IMR-90 (cell line): ENCODE measurements around the gene KCTD4. TPM values are rescaled to one million over a fixed set of nuclear protein-coding genes. Genes with fewer than 3 reads are reported as not detected.

Source experiments
- ATAC-seq: fragments of 200-7000 bp; cut with Tn5 transposase; 2 replicates; pipeline ENCODE4 v1.9.1; 2020; ENCODE audit warnings: low read depth, mild to moderate bottlenecking, moderate library complexity
- BruUV-seq: library from RNA; stranded (reverse); fragments of 400-500 nt; replicated peaks from 2 replicates; lab custom pipeline; 2021; lab: Mats Ljungman, UMichigan
- CTCF ChIA-PET: fragments of 300-600 bp; formaldehyde crosslinking; extraction: SDS; loops from one replicate; lab custom pipeline; 2021; ENCODE audit warnings: antibody characterized with exemption; lab: Yijun Ruan, JAX
- POLR2A ChIA-PET: fragments of 300-600 bp; sonication (Branson Sonifier 250); formaldehyde crosslinking; loops from one replicate; lab custom pipeline; 2022; ENCODE audit warnings: antibody characterized with exemption; ENCODE audit not compliant: unreplicated experiment; lab: Charles Lee
- DNase-seq: peaks from one replicate; pipeline ENCODE4 v3.0.0; 2013
- H2AFZ ChIP-seq: replicated peaks from 2 replicates; pipeline ENCODE3; 2013; ENCODE audit warnings: low read length, mild to moderate bottlenecking; ENCODE audit not compliant: poor library complexity
- H2AK5ac ChIP-seq: 2 replicates; pipeline ENCODE4 v1.6.1; 2013; ENCODE audit warnings: low read depth, low read length, inconsistent platforms
- H2AK9ac ChIP-seq: replicated peaks from 2 replicates; pipeline ENCODE3; 2013; ENCODE audit warnings: mild to moderate bottlenecking, low read depth, low read length, moderate library complexity; ENCODE audit not compliant: poor library complexity
- H2BK120ac ChIP-seq: 2 replicates; pipeline ENCODE4 v1.6.1; 2013; ENCODE audit warnings: low read depth, low read length, inconsistent platforms
- H2BK15ac ChIP-seq: 3 replicates; pipeline ENCODE4 v1.6.1; 2013; ENCODE audit warnings: low read depth, low read length, inconsistent platforms
- H2BK20ac ChIP-seq: 2 replicates; pipeline ENCODE4 v1.6.1; 2013; ENCODE audit warnings: low read depth, mild to moderate bottlenecking, inconsistent platforms, low read length, moderate library complexity
- H2BK5ac ChIP-seq: 2 replicates; pipeline ENCODE4 v1.6.1; 2013; ENCODE audit warnings: mild to moderate bottlenecking, low read depth, low read length, inconsistent platforms; ENCODE audit not compliant: poor library complexity, severe bottlenecking
- H3K14ac ChIP-seq: replicated peaks from 2 replicates; pipeline ENCODE4 v1.6.1; 2013; ENCODE audit warnings: low read depth, low read length, inconsistent platforms
- H3K18ac ChIP-seq: 2 replicates; pipeline ENCODE4 v1.6.1; 2013; ENCODE audit warnings: low read depth, low read length, control low read depth
- H3K23ac ChIP-seq: 2 replicates; pipeline ENCODE4 v1.6.1; 2013; ENCODE audit warnings: low read depth, low read length, inconsistent platforms
- H3K27ac ChIP-seq: 2 replicates; pipeline ENCODE4 v1.5.1; 2013; ENCODE audit warnings: mild to moderate bottlenecking, control low read depth, low read length; ENCODE audit not compliant: insufficient read depth
- H3K27me3 ChIP-seq: 2 replicates; pipeline ENCODE4 v1.6.1; 2013; ENCODE audit warnings: low read length; ENCODE audit not compliant: control insufficient read depth, insufficient read depth
- H3K36me3 ChIP-seq: 2 replicates; pipeline ENCODE4 v1.6.1; 2013; ENCODE audit warnings: low read length, mixed read lengths; ENCODE audit not compliant: control insufficient read depth, insufficient read depth
- H3K4ac ChIP-seq: 2 replicates; pipeline ENCODE4 v1.6.1; 2013; ENCODE audit warnings: low read depth, low read length, inconsistent platforms
- H3K4me1 ChIP-seq: 2 replicates; pipeline ENCODE4 v1.6.1; 2013; ENCODE audit warnings: low read length, mixed read lengths; ENCODE audit not compliant: control insufficient read depth, insufficient read depth
- H3K4me2 ChIP-seq: 2 replicates; pipeline ENCODE4 v1.6.1; 2013; ENCODE audit warnings: low read depth, mild to moderate bottlenecking, control low read depth, low read length, moderate library complexity
- H3K4me3 ChIP-seq: 2 replicates; pipeline ENCODE4 v1.5.1; 2013; ENCODE audit warnings: low read depth, mild to moderate bottlenecking, control low read depth, low read length, moderate library complexity; ENCODE audit not compliant: insufficient read depth
- H3K56ac ChIP-seq: 2 replicates; pipeline ENCODE4 v1.6.1; 2013; ENCODE audit warnings: low read length, inconsistent platforms; ENCODE audit not compliant: insufficient read depth; ENCODE audit errors: extremely low read depth
- H3K79me1 ChIP-seq, 2 experiments: 2 replicates each; pipeline ENCODE4 v1.6.1; 2013; ENCODE audit warnings: low read length in 2 of 2, inconsistent platforms in 1 of 2, low read depth in 1 of 2
- H3K9ac ChIP-seq: 2 replicates; pipeline ENCODE4 v1.6.1; 2013; ENCODE audit warnings: low read depth, low read length, control low read depth
- H3K9me1 ChIP-seq: 2 replicates; pipeline ENCODE4 v1.6.1; 2013; ENCODE audit warnings: low read length, inconsistent platforms; ENCODE audit not compliant: insufficient read depth
- H3K9me3 ChIP-seq: 2 replicates; pipeline ENCODE4 v1.6.1; 2013; ENCODE audit warnings: low read length; ENCODE audit not compliant: control insufficient read depth, insufficient read depth
- H4K20me1 ChIP-seq: 2 replicates; pipeline ENCODE4 v1.6.1; 2013; ENCODE audit warnings: low read length, inconsistent platforms; ENCODE audit not compliant: insufficient read depth
- H4K5ac ChIP-seq: 2 replicates; pipeline ENCODE4 v1.6.1; 2013; ENCODE audit warnings: mild to moderate bottlenecking, low read depth, low read length, control low read depth
- H4K8ac ChIP-seq, 2 experiments: 2 replicates each; pipeline ENCODE4 v1.6.1; 2013; ENCODE audit warnings: low read depth in 2 of 2, low read length in 2 of 2, control low read depth in 1 of 2, inconsistent platforms in 1 of 2
- H4K91ac ChIP-seq: 2 replicates; pipeline ENCODE4 v1.6.1; 2013; ENCODE audit warnings: low read depth, low read length, inconsistent platforms; ENCODE audit not compliant: insufficient read depth
- CEBPB ChIP-seq: IDR thresholded peaks from 2 replicates; pipeline ENCODE4 v1.6.1; 2012; ENCODE audit warnings: low read depth, low read length, improper control_type of control experiment
- CHD1 ChIP-seq: IDR thresholded peaks from 2 replicates; pipeline ENCODE4 v1.6.1; 2012; ENCODE audit warnings: low read depth, low read length, improper control_type of control experiment
- FOS ChIP-seq: fragments of 150-350 bp; IDR thresholded peaks from 2 replicates; pipeline ENCODE4 v1.6.1; 2016; ENCODE audit warnings: low read depth, low read length
- MAZ ChIP-seq: IDR thresholded peaks from 2 replicates; pipeline ENCODE4 v1.6.1; 2012; ENCODE audit warnings: low read depth, mild to moderate bottlenecking, low read length, improper control_type of control experiment, moderate library complexity, borderline replicate concordance
- MXI1 ChIP-seq: IDR thresholded peaks from 2 replicates; pipeline ENCODE4 v1.6.1; 2012; ENCODE audit warnings: low read depth, mild to moderate bottlenecking, low read length, moderate library complexity, borderline replicate concordance
- NFE2L2 ChIP-seq: fragments of 150-350 bp; IDR thresholded peaks from 2 replicates; pipeline ENCODE4 v1.6.1; 2016; ENCODE audit warnings: low read depth, mild to moderate bottlenecking, low read length
- POLR2A ChIP-seq: IDR thresholded peaks from 2 replicates; pipeline ENCODE4 v1.6.1; 2012; ENCODE audit warnings: mild to moderate bottlenecking, low read depth, low read length
- RAD21 ChIP-seq: IDR thresholded peaks from 2 replicates; pipeline ENCODE4 v1.6.1; 2012; ENCODE audit warnings: low read length, improper control_type of control experiment
- RCOR1 ChIP-seq: IDR thresholded peaks from 2 replicates; pipeline ENCODE4 v1.6.1; 2012; ENCODE audit warnings: mild to moderate bottlenecking, low read length, improper control_type of control experiment; ENCODE audit not compliant: insufficient replicate concordance
- SMC3 ChIP-seq: fragments of 150-350 bp; IDR thresholded peaks from 2 replicates; pipeline ENCODE4 v1.6.1; 2016; ENCODE audit warnings: low read depth, mild to moderate bottlenecking, antibody characterized with exemption, low read length, moderate library complexity
- WGBS, 2 experiments: methylation state at CpG; one replicate each; pipeline versions ENCODE4 v1.1.5 to v1.1.7; 2013; ENCODE audit warnings: missing lambda C conversion rate in 2 of 2; ENCODE audit not compliant: insufficient read length in 1 of 2; ENCODE audit errors: extremely low coverage in 2 of 2; 5-methylcytosine and 5-hydroxymethylcytosine counted together
- dilution Hi-C: fragments of 300-500 bp; cut with HindIII; formaldehyde crosslinking; loops from one replicate; pipeline ENCODE4 v1.14.3; 2018; ENCODE audit warnings: low sequenced_read_pairs; ENCODE audit not compliant: unreplicated experiment
- in situ Hi-C: fragments of 300-500 bp; cut with MboI; formaldehyde crosslinking; loops from 3 replicates; pipeline ENCODE4 v1.14.3; 2019; ENCODE audit warnings: low sequenced_read_pairs, inconsistent platforms, mixed read lengths
- intact Hi-C: fragments of 100-400 bp; cut with micrococcal nuclease; formaldehyde crosslinking; loops from 2 replicates; pipeline ENCODE4 v1.10.0; 2022
- polyA plus RNA-seq, 3 experiments: library from polyadenylated mRNA; depleted of rRNA; stranded (reverse); fragments of >200 nt; gene quantifications; 2 replicates each; pipeline ENCODE4 v1.2.3, GENCODE V29; 2012; ENCODE audit warnings: low replicate concordance in 1 of 3
- total RNA-seq: library from RNA; depleted of rRNA; stranded (reverse); fragments of >200 nt; gene quantifications from 2 replicates; pipeline ENCODE4 v1.2.3, GENCODE V29; 2012
- TF ChIP-seq, protein P1 (sequence below): conservative IDR thresholded peaks from 2 replicates; pipeline ENCODE4 v1.5.1; 2012; ENCODE audit warnings: mild to moderate bottlenecking, low read depth, low read length, improper control_type of control experiment
- TF ChIP-seq, protein P2 (sequence below): fragments of 150-350 bp; IDR thresholded peaks from 2 replicates; pipeline ENCODE4 v1.6.1; 2017; ENCODE audit warnings: mild to moderate bottlenecking, antibody characterized with exemption, low read length, low read depth
- TF ChIP-seq, protein P3 (sequence below): fragments of 150-350 bp; IDR thresholded peaks from 2 replicates; pipeline ENCODE4 v1.6.1; 2016; ENCODE audit warnings: low read depth, mild to moderate bottlenecking, low read length, moderate library complexity, borderline replicate concordance

The KCTD4 gene
- total and polyA plus RNA-seq, 2 of the 4 experiments (the other 2 are of a cell fraction): 0.53 to 0.72 TPM

DNA sequence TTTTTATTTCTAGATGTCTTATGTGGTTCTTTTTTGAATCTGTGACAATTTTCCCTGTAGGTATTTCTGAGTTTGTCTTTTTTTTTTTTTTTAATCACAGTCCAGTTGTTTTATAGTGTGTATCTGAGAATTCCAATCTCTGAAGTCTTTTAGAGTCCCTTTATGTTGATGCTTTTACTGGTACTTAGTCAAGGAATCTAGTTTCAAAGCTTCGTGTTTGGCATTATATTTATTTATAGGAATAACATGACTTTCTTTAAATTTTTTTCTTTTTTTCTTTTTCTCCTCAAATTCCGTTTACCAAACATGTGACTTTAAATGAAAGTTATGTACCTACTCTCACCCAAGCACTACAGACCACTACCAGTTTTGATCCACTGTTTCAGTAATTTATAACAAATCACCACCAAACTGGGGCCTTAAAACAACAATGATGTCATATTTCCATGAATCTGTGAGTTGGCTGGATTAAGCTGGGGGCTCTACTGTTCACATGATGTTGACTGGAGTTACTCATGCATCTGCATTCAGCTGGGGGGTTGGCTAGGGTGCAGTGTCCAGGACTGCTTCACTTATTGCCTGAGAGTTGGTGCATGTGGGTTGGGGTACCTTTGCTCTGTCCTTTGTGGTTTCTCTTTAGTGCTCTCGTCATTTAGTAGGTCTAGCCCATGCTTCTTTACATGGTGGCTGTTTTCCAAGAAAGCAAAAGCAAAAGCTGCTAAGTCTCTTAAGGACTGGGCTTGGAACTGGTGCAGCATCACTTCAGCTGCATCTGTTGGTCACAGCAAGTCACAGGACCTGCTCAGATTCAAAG, 22.3 kb downstream of the KCTD4 start:
- ATAC-seq: peak; percentile 93
- peak overlapping the region; percentile 84 for H2BK5ac ChIP-seq
- H3K36me3 ChIP-seq: peaks cover 1% of the 10 kb centered on the region; the same call in 1 of the 2 replicates
- peak overlapping the region; percentile 17; the same call in 2 of the 3 replicates for H2BK15ac ChIP-seq
- peak overlapping the region; percentile 46 for H4K5ac ChIP-seq
- peaks cover 24 to 51% of the 10 kb centered on the region in 2 experiments for H3K79me1 ChIP-seq
- peak overlapping the region; percentile 76 for H2AK9ac ChIP-seq
- peak overlapping the region; percentile 19; the same call in 1 of the 2 replicates for H3K56ac ChIP-seq
- H3K27me3 ChIP-seq: no peaks in the 10 kb centered on the region
- DNase-seq: peak; percentile 93
- H3K4me2 ChIP-seq: peak overlapping the region; percentile 71
- CTCF ChIA-PET: interaction anchor here (1.1 kb wide), 1 partner anchor 61 kb away, joined by 4 read pairs; no protein-coding TSS in a partner anchor
- dilution Hi-C loops: no loop called here
- H3K23ac ChIP-seq: peak overlapping the region; percentile 57
- no peaks in the 10 kb centered on the region for H4K20me1 ChIP-seq
- intact Hi-C loops: no loop called here
- peak overlapping the region; percentile 86 for H3K14ac ChIP-seq
- peak overlapping the region; percentile 52; the same call in 1 of the 2 replicates for H3K27ac ChIP-seq
- peaks cover 8% of the 10 kb centered on the region for H3K9me1 ChIP-seq
- peak overlapping the region; percentile 34 for H3K18ac ChIP-seq
- POLR2A ChIA-PET: interaction anchor here (0.7 kb wide), 1 partner anchor 83 kb away, joined by 4 read pairs; no protein-coding TSS in a partner anchor
- peak overlapping the region; percentile 53 for H3K4ac ChIP-seq
- peak overlapping the region; percentile 87 for H2BK20ac ChIP-seq
- H3K4me3 ChIP-seq: no peak overlapping the region
- no peak overlapping the region for H3K9ac ChIP-seq
- peak overlapping the region; percentile 60 for H2AK5ac ChIP-seq
- BruUV-seq: no TSS peak
- peak overlapping the region in 1 of 2 experiments; percentile 77; a peak in 2 of 4 replicates for H4K8ac ChIP-seq
- H4K91ac ChIP-seq: peak overlapping the region; percentile 67
- no peaks in the 10 kb centered on the region for H3K9me3 ChIP-seq
- in situ Hi-C loops: no loop called here
- WGBS, 2 experiments: 25% methylated on average over 1 of the region's 3 CpGs; no CpG with 5 or more reads in 1 of the 2 experiments
- peak overlapping the region; percentile 21 for H2AFZ ChIP-seq
- H3K4me1 ChIP-seq: peaks cover 6% of the 10 kb centered on the region
- peak overlapping the region; percentile 89 for H2BK120ac ChIP-seq
- TF ChIP-seq, protein P1, sequence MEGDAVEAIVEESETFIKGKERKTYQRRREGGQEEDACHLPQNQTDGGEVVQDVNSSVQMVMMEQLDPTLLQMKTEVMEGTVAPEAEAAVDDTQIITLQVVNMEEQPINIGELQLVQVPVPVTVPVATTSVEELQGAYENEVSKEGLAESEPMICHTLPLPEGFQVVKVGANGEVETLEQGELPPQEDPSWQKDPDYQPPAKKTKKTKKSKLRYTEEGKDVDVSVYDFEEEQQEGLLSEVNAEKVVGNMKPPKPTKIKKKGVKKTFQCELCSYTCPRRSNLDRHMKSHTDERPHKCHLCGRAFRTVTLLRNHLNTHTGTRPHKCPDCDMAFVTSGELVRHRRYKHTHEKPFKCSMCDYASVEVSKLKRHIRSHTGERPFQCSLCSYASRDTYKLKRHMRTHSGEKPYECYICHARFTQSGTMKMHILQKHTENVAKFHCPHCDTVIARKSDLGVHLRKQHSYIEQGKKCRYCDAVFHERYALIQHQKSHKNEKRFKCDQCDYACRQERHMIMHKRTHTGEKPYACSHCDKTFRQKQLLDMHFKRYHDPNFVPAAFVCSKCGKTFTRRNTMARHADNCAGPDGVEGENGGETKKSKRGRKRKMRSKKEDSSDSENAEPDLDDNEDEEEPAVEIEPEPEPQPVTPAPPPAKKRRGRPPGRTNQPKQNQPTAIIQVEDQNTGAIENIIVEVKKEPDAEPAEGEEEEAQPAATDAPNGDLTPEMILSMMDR: no peak
- TF ChIP-seq, protein P2, sequence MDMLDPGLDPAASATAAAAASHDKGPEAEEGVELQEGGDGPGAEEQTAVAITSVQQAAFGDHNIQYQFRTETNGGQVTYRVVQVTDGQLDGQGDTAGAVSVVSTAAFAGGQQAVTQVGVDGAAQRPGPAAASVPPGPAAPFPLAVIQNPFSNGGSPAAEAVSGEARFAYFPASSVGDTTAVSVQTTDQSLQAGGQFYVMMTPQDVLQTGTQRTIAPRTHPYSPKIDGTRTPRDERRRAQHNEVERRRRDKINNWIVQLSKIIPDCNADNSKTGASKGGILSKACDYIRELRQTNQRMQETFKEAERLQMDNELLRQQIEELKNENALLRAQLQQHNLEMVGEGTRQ: peak; percentile 72
- TF ChIP-seq, protein P3, sequence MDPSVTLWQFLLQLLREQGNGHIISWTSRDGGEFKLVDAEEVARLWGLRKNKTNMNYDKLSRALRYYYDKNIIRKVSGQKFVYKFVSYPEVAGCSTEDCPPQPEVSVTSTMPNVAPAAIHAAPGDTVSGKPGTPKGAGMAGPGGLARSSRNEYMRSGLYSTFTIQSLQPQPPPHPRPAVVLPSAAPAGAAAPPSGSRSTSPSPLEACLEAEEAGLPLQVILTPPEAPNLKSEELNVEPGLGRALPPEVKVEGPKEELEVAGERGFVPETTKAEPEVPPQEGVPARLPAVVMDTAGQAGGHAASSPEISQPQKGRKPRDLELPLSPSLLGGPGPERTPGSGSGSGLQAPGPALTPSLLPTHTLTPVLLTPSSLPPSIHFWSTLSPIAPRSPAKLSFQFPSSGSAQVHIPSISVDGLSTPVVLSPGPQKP: no peak
- peak; percentile 55; the same call in 1 of the 2 replicates for TF ChIP-seq NFE2L2
- TF ChIP-seq FOS: peak; percentile 57; the same call in 1 of the 2 replicates
- peak; percentile 69 for TF ChIP-seq MAZ
- TF ChIP-seq CHD1: no peak
- no peak for TF ChIP-seq RCOR1
- no peak for TF ChIP-seq MXI1
- TF ChIP-seq POLR2A: no peak
- no peak for TF ChIP-seq SMC3
- TF ChIP-seq CEBPB: peak; percentile 26; the same call in 1 of the 2 replicates
- TF ChIP-seq RAD21: no peak
